Type B pancreatic cell (in vitro differentiated cells): Measurements from ENCODE around the gene VAV1. TPM values are rescaled to one million over a fixed set of nuclear protein-coding genes. Genes with fewer than 3 reads are reported as not detected.

Experiments used
- DNase-seq: peaks from one replicate; pipeline ENCODE4 v3.0.0; 2021; ENCODE audit warnings: mixed read lengths; ENCODE audit not compliant: unreplicated experiment; ENCODE audit errors: extremely low spot score
- H3K27ac Mint-ChIP-seq: 2 replicates; pipeline ENCODE4 v1.8.0; 2021; ENCODE audit warnings: mild to moderate bottlenecking, mixed read lengths
- H3K27me3 Mint-ChIP-seq: 2 replicates; pipeline ENCODE4 v1.8.0; 2021; ENCODE audit warnings: mixed read lengths
- H3K36me3 Mint-ChIP-seq: 2 replicates; pipeline ENCODE4 v1.8.0; 2021; ENCODE audit warnings: mixed read lengths
- H3K4me1 Mint-ChIP-seq: one replicate; pipeline ENCODE4 v1.8.0; 2021; ENCODE audit warnings: mixed read lengths; ENCODE audit not compliant: unreplicated experiment
- H3K4me3 Mint-ChIP-seq: 2 replicates; pipeline ENCODE4 v1.8.0; 2021; ENCODE audit warnings: mild to moderate bottlenecking, mixed read lengths
- H3K9me3 Mint-ChIP-seq: 2 replicates; pipeline ENCODE4 v1.8.0; 2021; ENCODE audit warnings: mixed read lengths
- total RNA-seq: library from RNA; stranded (reverse); gene quantifications from 2 replicates; pipeline ENCODE4 v1.2.1, GENCODE V29; 2021; ENCODE audit warnings: low replicate concordance
- TF ChIP-seq, protein P1 (sequence below): fragments of 200-600 bp; sonication (generic); conservative IDR thresholded peaks from 2 replicates; pipeline ENCODE4 v1.5.0; 2021; ENCODE audit warnings: antibody characterized with exemption, mild to moderate bottlenecking

The VAV1 gene
- total RNA-seq, 1 donor from 2014 or later, result not detected

DNA sequence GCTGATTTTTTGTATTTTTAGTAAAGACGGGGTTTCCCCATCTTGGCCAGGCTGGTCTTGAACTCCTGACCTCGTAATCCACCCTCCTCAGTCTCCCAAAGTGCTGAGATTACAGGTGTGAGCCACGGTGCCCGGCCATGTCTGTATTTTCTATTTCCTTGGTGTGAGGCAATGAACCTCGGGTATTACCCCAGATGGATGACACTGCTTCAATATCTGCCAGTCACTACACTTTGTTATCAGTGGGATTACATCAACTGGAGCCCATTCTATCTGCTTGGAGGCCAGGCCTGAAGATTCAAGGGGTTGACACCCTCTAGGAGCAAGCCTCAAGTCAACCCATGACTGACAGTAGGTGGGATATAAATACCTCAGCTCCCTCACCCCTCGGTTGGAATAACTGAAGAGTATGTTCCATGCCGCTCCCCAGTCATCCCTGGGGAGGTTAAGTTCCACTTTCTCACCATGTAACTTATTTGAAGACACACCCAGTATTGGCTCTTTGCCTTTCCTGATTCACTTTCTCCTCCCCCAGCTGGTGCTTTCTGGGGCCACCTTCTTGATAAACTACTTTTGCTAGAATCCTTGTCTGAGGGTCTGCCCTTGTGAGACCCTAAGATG lies 113.9 kb downstream of the VAV1 start:
- Mint-ChIP-seq H3K4me1 (no peaks in the 10 kb centered on the region), H3K36me3 (no peaks in the 10 kb centered on the region), H3K27ac (no peak overlapping the region), H3K27me3 (no peaks in the 10 kb centered on the region), H3K4me3 (no peak overlapping the region), H3K9me3 (peaks cover 5% of the 10 kb centered on the region)
- no peak for DNase-seq
- TF ChIP-seq, protein P1, sequence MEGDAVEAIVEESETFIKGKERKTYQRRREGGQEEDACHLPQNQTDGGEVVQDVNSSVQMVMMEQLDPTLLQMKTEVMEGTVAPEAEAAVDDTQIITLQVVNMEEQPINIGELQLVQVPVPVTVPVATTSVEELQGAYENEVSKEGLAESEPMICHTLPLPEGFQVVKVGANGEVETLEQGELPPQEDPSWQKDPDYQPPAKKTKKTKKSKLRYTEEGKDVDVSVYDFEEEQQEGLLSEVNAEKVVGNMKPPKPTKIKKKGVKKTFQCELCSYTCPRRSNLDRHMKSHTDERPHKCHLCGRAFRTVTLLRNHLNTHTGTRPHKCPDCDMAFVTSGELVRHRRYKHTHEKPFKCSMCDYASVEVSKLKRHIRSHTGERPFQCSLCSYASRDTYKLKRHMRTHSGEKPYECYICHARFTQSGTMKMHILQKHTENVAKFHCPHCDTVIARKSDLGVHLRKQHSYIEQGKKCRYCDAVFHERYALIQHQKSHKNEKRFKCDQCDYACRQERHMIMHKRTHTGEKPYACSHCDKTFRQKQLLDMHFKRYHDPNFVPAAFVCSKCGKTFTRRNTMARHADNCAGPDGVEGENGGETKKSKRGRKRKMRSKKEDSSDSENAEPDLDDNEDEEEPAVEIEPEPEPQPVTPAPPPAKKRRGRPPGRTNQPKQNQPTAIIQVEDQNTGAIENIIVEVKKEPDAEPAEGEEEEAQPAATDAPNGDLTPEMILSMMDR, result no peak

DNA sequence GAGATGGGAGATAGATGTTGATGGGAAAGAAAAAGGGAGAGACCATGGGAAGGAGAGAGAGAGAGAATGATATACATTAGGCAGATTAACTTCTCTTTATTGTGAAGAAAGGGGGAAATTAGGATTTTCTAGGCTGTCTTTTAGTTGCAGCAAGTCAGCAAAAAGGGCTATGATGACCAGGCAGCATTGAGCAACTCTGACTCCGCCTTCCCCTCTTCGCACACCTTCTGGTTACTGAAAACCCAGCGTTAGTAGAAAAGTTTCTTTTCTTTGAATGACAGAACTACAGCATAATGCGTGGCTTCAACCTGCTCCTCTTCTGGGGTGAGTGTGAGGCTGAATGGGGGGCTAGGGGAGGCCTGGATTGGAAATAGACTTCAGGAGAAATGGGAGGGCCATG lies 114.8 kb downstream of the VAV1 start, which contains the start of gene ADGRE1:
Gene ADGRE1, plus strand, starts transcription at position 264 of the 400 bp plus-strand sequence. Its CDS starts 30 bp downstream, at position 294.
- no peak for DNase-seq
- Mint-ChIP-seq H3K27ac (no peak within 1 kb of the TSS), H3K4me3 (no peak within 1 kb of the TSS), H3K27me3 (no peaks in the 10 kb centered on the region), H3K9me3 (peaks cover 11% of the 10 kb centered on the region), H3K36me3 (no peaks in the 10 kb centered on the region), H3K4me1 (no peaks in the 10 kb centered on the region)
- TF ChIP-seq, protein P1, result no peak

DNA sequence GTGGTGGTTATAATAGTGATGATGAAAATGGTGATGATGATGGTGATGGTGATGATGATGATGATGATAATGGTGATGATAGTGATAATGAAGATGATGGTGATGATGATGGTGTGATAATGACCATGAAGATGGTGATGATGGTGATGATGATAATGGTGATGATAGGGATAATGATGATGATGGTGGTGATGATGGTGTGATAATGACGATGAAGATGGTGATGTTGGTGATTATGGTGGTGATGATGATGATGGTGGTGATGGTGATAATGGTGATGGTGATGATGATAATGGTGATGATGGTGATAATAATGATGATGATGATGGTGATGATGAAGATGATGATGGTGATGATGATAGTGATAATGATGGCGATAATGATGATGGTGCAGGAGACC lies 116.5 kb downstream of the VAV1 start:
- no peaks in the 10 kb centered on the region for H3K36me3 Mint-ChIP-seq
- H3K4me3 Mint-ChIP-seq, result no peak overlapping the region
- H3K27me3 Mint-ChIP-seq, result no peaks in the 10 kb centered on the region
- no peak overlapping the region for H3K27ac Mint-ChIP-seq
- H3K4me1 Mint-ChIP-seq, result no peaks in the 10 kb centered on the region
- TF ChIP-seq, protein P1, result no peak
- H3K9me3 Mint-ChIP-seq, result peaks cover 14% of the 10 kb centered on the region
- no peak for DNase-seq

DNA sequence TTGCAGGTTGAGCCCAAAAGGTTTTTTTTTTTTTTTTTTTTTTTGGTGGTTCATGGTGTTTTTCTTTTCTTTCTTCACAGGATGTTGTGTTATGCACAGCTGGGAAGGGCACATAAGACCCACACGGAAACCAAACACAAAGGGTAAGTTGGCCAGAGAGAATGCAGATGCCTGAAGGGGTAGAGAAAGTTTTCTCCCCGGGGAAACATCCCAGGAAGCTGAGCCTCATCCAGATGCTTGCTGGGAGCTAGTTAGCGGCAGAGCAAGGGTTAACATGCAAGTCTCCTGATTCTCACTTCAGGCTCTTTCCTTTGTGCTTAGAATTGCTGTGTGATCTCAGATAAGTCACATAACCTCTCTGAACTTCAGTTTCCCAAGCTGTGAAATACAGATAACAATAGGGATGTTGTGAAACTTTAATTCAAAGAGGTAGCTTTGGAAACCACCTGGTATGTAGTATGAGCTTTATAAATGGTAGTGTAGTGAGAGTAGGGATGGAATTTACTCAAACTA lies 117.9 kb downstream of the VAV1 start:
- no peaks in the 10 kb centered on the region for H3K27me3 Mint-ChIP-seq
- no peaks in the 10 kb centered on the region for H3K4me1 Mint-ChIP-seq
- peaks cover 14% of the 10 kb centered on the region for H3K9me3 Mint-ChIP-seq

DNA sequence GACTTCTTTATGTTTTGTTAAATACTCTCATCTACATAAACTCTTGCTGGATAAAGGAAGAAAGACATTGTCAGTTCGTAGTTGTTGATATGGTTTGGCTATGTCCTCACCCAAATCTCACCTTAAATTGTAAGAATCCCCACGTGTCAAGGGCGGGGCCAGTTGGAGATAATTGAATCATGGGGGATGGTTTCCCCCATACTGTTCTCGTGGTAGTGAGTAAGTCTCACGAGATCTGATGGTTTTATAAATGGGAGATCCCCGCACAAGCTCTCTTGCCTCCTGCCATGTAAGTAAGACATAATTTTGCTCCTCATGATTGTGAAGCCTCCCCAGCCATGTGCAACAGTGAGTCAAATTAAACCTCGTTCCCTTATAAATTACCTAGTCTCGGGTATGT lies 118.4 kb downstream of the VAV1 start:
- Mint-ChIP-seq H3K4me3 (no peak overlapping the region), H3K9me3 (peaks cover 14% of the 10 kb centered on the region), H3K27ac (no peak overlapping the region), H3K4me1 (no peaks in the 10 kb centered on the region), H3K27me3 (no peaks in the 10 kb centered on the region), H3K36me3 (no peaks in the 10 kb centered on the region)
- TF ChIP-seq, protein P1, result no peak
- no peak for DNase-seq

More for the DNA sequence above, 117.9 kb downstream of the VAV1 start:
- TF ChIP-seq, protein P1, result no peak
- no peak for DNase-seq
- no peaks in the 10 kb centered on the region for H3K36me3 Mint-ChIP-seq
- H3K4me3 Mint-ChIP-seq, result no peak overlapping the region
- H3K27ac Mint-ChIP-seq, result no peak overlapping the region
